CD4-positive, alpha-beta T cell treated with Interleukin-2 at 100 ng/mL for 4 hours (primary cell): ENCODE measurements around the gene PHTF1.

Experiments
- DNase-seq: peaks from one replicate; pipeline ENCODE4 v3.0.0-alpha.2; 2020; ENCODE audit warnings: low spot score

The PHTF1 gene

GRCh38 chr1:113665071-113665470 lies 94.2 kb downstream of the PHTF1 start:
- no peak for DNase-seq

- no peak for DNase-seq
Observed at GRCh38 chr1:113663165-113663951, 95.9 kb downstream of the PHTF1 start.

DNA sequence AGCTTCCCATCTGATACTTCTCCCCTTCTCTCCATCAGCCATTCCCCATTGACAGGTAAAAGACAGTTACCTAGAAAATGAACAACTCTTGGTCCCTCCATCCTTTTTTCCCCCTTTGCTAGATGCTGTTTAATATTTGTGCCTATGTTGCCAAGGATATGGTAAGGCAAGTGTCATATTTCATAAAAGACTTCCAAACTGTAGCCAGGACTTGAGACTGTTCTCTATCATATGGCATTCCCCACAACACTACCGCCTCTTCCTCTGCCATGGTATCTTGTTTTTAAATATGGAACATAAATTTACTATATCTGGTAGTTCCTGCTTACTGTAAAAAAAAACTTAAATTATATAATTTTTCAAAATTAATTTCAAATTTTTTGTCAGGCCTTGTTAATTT lies 97.2 kb downstream of the PHTF1 start:
- no peak for DNase-seq

GRCh38 chr1:113660088-113660487 lies 99.2 kb downstream of the PHTF1 start:
- DNase-seq, result no peak

DNA sequence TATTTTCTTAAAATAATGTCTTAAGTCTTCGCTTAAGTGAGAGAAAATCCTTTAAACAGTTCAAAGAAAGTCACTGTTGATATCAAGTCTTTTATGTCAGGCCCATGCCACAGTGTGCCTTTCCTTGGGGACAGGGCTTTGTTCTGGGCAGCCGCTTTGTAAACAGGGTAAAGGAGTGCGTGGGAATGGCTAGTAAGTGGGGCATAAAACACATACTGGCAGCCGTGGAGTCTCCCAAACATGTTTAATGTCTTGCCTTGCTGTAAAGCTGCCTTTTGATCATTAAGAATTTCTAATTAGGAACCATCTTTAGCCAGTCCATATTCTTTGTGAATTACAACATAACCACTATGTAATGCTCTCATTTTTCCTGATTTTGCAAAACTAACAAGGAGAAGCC lies 99.7 kb downstream of the PHTF1 start:
- DNase-seq, result no peak

DNA sequence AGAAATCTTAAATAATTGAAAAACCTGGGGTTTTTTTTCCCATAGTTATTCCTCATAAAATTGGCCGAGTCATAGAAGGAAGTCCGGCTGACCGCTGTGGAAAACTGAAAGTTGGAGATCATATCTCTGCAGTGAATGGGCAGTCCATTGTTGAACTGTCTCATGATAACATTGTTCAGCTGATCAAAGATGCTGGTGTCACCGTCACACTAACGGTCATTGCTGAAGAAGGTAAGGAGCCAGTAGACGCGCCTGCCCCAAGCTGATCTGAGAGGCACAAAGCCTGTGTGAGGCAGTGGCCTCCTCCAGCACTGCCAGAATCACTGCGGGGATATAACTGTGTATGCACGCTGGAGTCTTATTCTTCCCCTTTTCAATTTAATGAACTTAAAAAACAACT lies 100.3 kb downstream of the PHTF1 start:
- no peak for DNase-seq

- DNase-seq, result no peak
Observed at GRCh38 chr1:113657556-113658063, 101.7 kb downstream of the PHTF1 start.

- DNase-seq, result no peak
Observed at GRCh38 chr1:113657126-113657525, 102.2 kb downstream of the PHTF1 start.

DNA sequence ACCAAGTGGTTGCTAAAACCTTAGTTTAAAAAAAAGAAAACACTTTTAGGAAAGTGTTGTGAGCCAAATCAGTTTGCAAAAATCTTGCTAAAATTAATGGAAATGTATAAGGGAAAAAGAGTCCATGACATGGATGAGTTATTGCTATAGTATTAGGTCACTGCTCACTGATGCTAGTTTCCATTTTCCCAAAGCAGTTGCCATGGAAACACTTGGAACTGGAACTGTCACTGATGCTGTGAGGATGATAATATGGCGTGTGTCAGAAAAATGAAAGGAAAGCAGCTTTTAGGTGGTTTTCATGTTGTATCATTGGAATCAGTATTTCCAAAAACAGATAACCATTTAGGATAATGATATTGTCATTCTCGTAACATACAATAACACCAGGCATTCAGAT lies 104.4 kb downstream of the PHTF1 start:
- DNase-seq, result no peak

DNA sequence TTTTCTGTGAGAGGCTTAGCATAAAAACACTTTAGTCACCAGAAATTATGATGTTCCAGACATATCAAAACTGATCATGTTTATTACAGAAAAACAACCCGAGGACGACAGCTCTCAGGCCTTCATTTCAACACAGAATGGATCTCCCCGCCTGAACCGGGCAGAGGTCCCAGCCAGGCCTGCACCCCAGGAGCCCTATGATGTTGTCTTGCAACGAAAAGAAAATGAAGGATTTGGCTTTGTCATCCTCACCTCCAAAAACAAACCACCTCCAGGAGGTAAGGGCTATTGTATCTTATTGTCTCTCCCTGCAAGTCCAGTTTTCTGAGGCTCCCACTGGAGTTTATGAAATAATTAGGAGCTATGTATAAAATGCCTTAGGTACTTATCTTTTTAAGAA lies 105.5 kb downstream of the PHTF1 start:
- DNase-seq, result no peak

- no peak for DNase-seq
Observed at GRCh38 chr1:113652771-113653170, 106.5 kb downstream of the PHTF1 start.

DNA sequence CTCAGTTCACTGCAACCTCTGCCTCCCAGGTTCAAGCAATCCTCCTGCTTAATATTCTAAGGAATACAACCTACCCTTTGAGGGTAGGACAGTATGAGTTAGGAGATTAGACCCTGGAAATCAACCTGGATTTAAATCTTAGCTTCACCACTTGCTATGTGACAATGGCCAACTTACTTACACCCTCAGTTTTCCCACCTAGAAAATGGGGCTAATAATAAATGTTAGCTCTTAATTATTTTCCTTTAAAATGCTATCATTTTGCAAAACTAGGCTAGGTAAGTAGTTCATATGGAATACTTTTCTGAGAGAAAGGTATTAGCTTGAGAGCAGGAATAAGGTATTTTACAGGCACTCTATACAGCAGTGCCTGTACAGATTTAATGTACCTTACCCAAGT lies 110.8 kb downstream of the PHTF1 start:
- no peak for DNase-seq

DNA sequence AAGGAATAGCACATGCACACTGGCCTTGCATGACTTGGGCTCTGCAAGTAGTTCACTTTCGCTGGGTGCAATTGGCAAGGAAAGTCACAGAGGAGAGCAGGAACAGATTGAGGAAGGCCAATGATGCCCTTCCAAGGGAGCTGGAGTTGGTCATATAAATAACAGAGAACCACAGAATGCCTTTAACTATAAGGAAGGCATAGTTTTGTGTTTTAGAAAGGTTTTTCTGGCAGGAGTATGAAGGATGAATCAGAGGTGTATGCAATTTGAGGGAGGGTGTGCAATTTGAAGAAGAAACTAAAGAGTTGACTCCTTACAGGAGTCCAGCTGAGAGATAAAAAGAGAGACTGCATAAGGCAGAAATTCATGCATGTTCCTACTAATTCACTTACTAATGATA lies 112.1 kb downstream of the PHTF1 start:
- DNase-seq, result no peak
